BE2C (cell line): ENCODE results near the gene HPCAL1.

Experiments
- DNase-seq: peaks from one replicate; pipeline ENCODE4 v3.0.0-alpha.2; 2020
- H3K27me3 ChIP-seq: fragments of 250-450 bp; sonication (Bioruptor Pico); 2 replicates; pipeline ENCODE4 v1.5.1; 2020; ENCODE audit warnings: mild to moderate bottlenecking
- H3K36me3 ChIP-seq: fragments of 250-450 bp; sonication (Bioruptor Pico); 2 replicates; pipeline ENCODE4 v1.5.1; 2020; ENCODE audit warnings: mild to moderate bottlenecking
- H3K4me1 ChIP-seq: fragments of 250-450 bp; sonication (Bioruptor Pico); 2 replicates; pipeline ENCODE4 v1.5.1; 2020
- H3K4me3 ChIP-seq: 2 replicates; pipeline ENCODE4 v1.5.1; 2011; ENCODE audit warnings: low read depth, low read length
- H3K9me3 ChIP-seq: fragments of 250-450 bp; sonication (Bioruptor Pico); 2 replicates; pipeline ENCODE4 v1.5.1; 2020
- CTCF ChIP-seq: IDR thresholded peaks from 2 replicates; pipeline ENCODE4 v1.5.1; 2012; ENCODE audit warnings: mild to moderate bottlenecking, low read depth, low read length

Gene HPCAL1

DNA sequence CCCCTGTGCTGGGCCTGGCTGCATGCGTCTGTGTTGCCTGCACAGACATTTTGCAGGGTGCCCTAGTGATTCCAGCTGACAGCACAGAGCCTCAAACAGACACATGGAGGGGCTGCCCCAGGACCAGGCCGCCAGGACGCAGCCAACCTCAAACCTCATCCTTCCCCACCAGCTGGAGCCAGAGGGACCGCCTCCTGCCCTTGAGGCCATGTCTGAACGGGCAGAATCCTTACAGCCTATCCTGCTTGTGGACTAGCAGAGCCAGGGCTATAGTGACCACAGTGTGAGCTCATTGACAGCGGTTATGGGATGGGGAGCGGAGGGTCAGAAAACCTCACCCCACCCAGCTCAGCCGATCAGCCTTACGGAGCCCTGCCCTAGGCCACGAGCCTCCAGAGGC is 123.0 kb downstream of the HPCAL1 start:
- peaks cover 27% of the 10 kb centered on the region for H3K36me3 ChIP-seq
- DNase-seq = no peak
- no peaks in the 10 kb centered on the region for H3K4me1 ChIP-seq
- no peak overlapping the region for H3K4me3 ChIP-seq
- no peak for TF ChIP-seq CTCF
- no peaks in the 10 kb centered on the region for H3K9me3 ChIP-seq
- no peaks in the 10 kb centered on the region for H3K27me3 ChIP-seq

DNA sequence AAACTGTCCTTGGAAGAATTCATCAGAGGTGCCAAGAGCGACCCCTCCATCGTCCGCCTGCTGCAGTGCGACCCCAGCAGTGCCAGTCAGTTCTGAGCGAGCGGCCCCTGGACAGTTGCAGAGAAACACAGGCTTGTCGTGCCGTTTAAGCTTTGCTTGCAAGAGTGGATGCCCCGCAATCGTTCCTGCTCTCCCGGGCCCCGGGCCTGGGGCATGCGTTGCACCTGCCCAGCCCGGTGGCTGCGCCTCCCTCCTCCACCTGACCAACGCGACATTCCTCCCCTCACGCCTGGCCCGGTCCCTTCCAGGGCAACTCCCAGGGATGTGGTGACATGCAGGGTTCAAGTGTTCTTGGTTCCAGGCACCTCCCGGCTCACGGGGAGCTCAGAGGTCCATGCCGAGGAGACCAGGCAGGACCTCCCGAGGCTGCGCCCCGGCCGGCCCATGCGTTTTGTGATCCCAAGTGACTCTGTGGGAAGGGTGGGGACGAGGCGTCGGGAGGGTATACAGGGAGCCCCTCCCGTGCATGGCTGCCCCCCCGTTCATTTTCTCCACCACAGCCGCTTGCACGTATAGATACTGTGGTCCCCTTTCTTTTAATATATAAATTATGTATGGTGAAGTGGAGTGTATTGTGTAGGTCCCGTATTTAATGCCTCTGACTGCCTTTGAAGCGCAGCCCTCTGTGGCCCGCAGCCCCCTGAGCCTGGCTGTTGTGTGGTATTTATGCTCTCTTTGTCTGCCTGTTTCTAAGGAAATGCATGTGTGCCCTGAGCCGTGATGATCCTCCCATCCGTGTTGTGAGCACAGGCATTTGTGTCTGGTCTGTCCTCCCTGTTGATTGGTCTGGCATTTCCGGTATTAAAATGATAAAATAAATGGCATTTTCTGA is 124.3 kb downstream of the HPCAL1 start:
- H3K4me1 ChIP-seq = no peaks in the 10 kb centered on the region
- no peak for DNase-seq
- no peak for TF ChIP-seq CTCF

DNA sequence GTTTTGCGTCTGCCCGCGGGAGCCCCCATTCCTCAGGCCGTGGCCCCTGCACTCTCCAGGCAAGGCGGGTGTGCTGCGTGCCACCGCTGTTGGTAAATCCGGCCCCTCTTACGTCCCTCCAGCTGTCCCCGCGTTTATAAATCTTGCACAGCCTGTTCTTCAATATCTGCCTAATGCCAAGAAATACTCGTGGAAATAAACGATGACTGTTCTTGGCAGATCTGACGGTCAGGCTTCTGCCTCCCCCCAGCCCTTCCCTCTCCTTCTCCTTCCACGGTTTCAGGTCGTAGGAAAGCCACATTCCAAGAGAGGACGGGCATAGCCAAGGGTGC is 124.9 kb downstream of the HPCAL1 start:
- TF ChIP-seq CTCF = no peak
- H3K4me1 ChIP-seq = no peaks in the 10 kb centered on the region
- H3K27me3 ChIP-seq = no peaks in the 10 kb centered on the region
- H3K4me3 ChIP-seq = no peak overlapping the region
- no peaks in the 10 kb centered on the region for H3K9me3 ChIP-seq
- peaks cover 12% of the 10 kb centered on the region for H3K36me3 ChIP-seq
- no peak for DNase-seq

More for the DNA sequence above, 124.3 kb downstream of the HPCAL1 start:
- H3K27me3 ChIP-seq = no peaks in the 10 kb centered on the region
- H3K36me3 ChIP-seq = peaks cover 16% of the 10 kb centered on the region
- no peak overlapping the region for H3K4me3 ChIP-seq
- no peaks in the 10 kb centered on the region for H3K9me3 ChIP-seq

- H3K4me1 ChIP-seq = no peaks in the 10 kb centered on the region
- no peaks in the 10 kb centered on the region for H3K9me3 ChIP-seq
- H3K4me3 ChIP-seq = no peak overlapping the region
- H3K27me3 ChIP-seq = no peaks in the 10 kb centered on the region
- no peak for DNase-seq
- no peak for TF ChIP-seq CTCF
- peaks cover 12% of the 10 kb centered on the region for H3K36me3 ChIP-seq
These were observed 125.7 kb downstream of the HPCAL1 start for GRCh38 chr2:10428355-10428754.

DNA sequence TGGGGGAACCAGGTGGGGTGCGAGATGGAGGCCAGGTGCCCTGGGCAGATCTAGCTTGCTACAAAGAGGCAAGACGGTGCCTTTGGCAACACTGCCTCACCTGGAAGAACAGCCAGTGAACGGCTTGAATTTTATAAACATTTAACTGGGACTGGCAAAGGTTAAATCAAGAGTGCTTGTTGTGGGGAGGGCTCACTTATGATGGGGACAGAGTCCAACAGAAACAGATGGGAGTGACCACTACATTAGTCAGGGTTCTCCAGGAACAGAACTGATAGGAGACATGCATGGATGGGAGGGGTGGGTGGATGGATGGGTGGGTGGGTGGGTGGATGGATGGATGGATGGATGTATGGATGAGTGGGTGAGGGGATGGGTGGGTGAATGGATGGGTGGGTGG is 126.2 kb downstream of the HPCAL1 start:
- TF ChIP-seq CTCF = no peak
- no peak for DNase-seq
- Histone ChIP-seq H3K4me3 (no peak overlapping the region), H3K36me3 (peaks cover 11% of the 10 kb centered on the region), H3K4me1 (no peaks in the 10 kb centered on the region), H3K9me3 (no peaks in the 10 kb centered on the region), H3K27me3 (no peaks in the 10 kb centered on the region)

DNA sequence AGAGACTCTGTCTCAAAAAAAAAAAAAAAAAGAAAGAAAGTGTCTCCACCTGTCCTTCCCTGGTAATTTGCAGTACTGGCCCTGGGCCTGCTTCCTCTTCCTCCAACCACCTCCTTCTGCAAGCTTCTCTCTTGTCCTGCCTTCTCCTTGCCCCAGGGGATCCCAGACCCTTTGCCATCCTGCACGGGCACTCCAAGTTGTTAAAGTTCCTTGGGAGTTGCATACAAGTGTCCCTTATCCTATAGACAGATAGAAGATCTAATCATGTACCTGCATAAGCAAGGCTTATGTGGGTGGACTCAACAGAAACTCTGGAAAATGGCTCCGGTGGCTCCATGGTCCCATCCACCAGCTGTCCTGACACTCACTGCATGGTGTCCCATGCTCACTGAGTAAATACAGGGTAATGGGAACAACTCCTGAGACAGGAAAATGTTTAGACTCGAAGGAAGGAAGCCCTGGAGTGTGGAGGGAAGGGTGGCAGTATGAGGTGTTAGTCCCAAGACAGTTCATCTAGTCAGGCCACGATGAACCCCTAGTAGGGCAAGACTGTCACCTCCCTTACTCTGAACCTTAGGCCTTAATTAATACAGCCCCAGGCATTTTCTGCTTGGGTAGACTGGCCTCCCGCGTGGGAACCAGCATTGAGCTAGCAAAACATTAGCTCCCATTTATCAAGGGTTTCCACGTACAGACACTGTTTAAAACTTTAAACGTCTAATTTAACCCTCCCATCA is 128.3 kb downstream of the HPCAL1 start:
- no peak for DNase-seq
- no peak overlapping the region for H3K4me3 ChIP-seq
- TF ChIP-seq CTCF = no peak
- H3K27me3 ChIP-seq = no peaks in the 10 kb centered on the region
- H3K4me1 ChIP-seq = no peaks in the 10 kb centered on the region
- peaks cover 5% of the 10 kb centered on the region; the same call in 1 of the 2 replicates for H3K36me3 ChIP-seq
- no peaks in the 10 kb centered on the region for H3K9me3 ChIP-seq
